GM12874 (cell line): ENCODE data around the gene RANBP17.

Source experiments
- CTCF ChIP-seq: IDR thresholded peaks from 2 replicates; pipeline ENCODE4 v1.5.1; 2011; ENCODE audit warnings: low read depth, mild to moderate bottlenecking, control low read depth, low read length, moderate library complexity; ENCODE audit not compliant: insufficient read depth

RANBP17 gene

GRCh38 chr5:171192111-171192510 is 330.3 kb downstream of the RANBP17 start:
- no peak for TF ChIP-seq CTCF

GRCh38 chr5:171201310-171201709 is 339.5 kb downstream of the RANBP17 start:
- TF ChIP-seq CTCF = no peak

- no peak for TF ChIP-seq CTCF
Measured at GRCh38 chr5:171205375-171205774, 343.6 kb downstream of the RANBP17 start.

- TF ChIP-seq CTCF = peak; percentile 29; the same call in 1 of the 2 replicates
Measured at GRCh38 chr5:171207256-171207847, 345.5 kb downstream of the RANBP17 start.

GRCh38 chr5:171221916-171222315 is 360.1 kb downstream of the RANBP17 start:
- no peak for TF ChIP-seq CTCF

- no peak for TF ChIP-seq CTCF
Measured at GRCh38 chr5:171223927-171224326, 362.1 kb downstream of the RANBP17 start.

GRCh38 chr5:171226096-171226754 is 364.4 kb downstream of the RANBP17 start:
- TF ChIP-seq CTCF = no peak
